ENCODE measurements around the gene KCNA5.

KCNA5 gene

DNA sequence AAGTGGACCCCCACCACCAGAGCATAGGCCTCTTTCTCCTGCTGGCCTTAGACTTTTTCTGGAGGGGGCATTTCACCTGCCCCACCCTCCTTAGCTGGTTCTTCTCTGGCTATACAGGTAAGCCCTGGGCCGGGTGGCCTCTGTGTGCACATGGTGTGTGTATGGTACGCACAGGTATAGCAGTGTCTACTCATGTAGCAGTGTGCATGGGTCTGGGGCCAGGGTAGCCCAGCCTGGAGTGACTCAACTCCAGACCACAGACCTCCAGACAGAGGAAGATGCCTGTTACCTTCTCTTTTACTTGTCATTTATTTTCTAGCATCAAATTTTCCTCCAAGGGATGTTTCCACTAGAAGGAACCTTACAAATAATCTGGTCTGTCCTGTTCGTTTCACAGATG is 6.9 kb downstream of the KCNA5 start:
- Histone ChIP-seq H3K4me2 (ENCODE audit: insufficient read depth, low read length, poor library complexity, severe bottlenecking) (no peak overlapping the region), H3K18ac (ENCODE audit: low read length) (no peak overlapping the region), H2BK15ac (ENCODE audit: low read length) (no peak overlapping the region), H4K8ac (ENCODE audit: low read depth, low read length) (no peak overlapping the region), H2BK120ac (ENCODE audit: low read depth, low read length) (no peak overlapping the region), H3K4me1 (ENCODE audit: control insufficient read depth in 2 of 2, insufficient read depth in 1 of 2, low read depth in 1 of 2, low read length in 2 of 2) (peaks cover 0 to 16% of the 10 kb centered on the region in 2 donors), H3K36me3 (replicated peaks in 1 of 2; ENCODE audit: control insufficient read depth in 2 of 2, insufficient read depth in 2 of 2, low read length in 2 of 2) (no peaks in the 10 kb centered on the region), H3K14ac (ENCODE audit: low read length) (no peak overlapping the region), H3K27me3 (ENCODE audit: control insufficient read depth in 3 of 3, insufficient read depth in 3 of 3, low read depth in 1 of 3, low read length in 3 of 3) (peaks cover 0 to 34% (median 5%) of the 10 kb centered on the region in 3 experiments), H4K91ac (ENCODE audit: low read depth, low read length, poor library complexity) (no peak overlapping the region), H2AFZ (ENCODE audit: low read length) (no peak overlapping the region), H3K23ac (ENCODE audit: low read depth, low read length, poor library complexity) (no peak overlapping the region), H3K4me3 (ENCODE audit: low read length in 2 of 2) (no peak overlapping the region), H2BK5ac (ENCODE audit: low read length) (no peak overlapping the region), H3K27ac (replicated peaks; ENCODE audit: low read length) (no peak overlapping the region), H3K9ac (ENCODE audit: low read depth, low read length, poor library complexity) (no peak overlapping the region), H3K79me1 (ENCODE audit: low read depth, low read length) (no peaks in the 10 kb centered on the region), H2BK12ac (ENCODE audit: low read length) (no peak overlapping the region), H3K4ac (ENCODE audit: low read length) (no peak overlapping the region), H3K9me3 (replicated peaks in 1 of 2; ENCODE audit: control insufficient read depth in 2 of 2, insufficient read depth in 1 of 2, low read depth in 1 of 2, low read length in 2 of 2) (no peaks in the 10 kb centered on the region), H2AK5ac (ENCODE audit: low read depth, low read length) (peak overlapping the region; percentile 20)
- WGBS, 2 donors (ENCODE audit: extremely low coverage in 2 of 2, insufficient read length in 2 of 2, insufficient replicate concordance in 1 of 2) = no CpG with 5 or more reads among the region's 3 CpGs
- no peak for DNase-seq (ENCODE audit: low spot score)

DNA sequence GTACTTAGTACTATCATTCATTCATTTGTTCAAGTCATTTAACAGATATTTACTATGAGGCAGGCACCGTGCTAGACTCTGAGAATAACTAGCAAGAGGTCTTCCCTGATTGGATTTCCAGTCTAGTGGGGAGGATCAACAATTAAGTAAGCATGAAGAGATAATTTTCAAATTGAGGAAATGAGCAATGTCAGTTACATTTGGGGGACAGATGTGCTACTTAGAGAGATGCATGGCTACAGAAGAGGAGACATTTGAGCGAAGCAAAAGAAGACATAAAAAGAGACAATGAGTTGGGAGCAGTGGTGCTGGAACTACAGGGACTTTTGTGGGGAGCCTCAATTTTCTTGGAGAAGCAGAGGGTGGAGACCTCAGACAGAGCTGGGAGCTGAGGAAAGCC is 7.7 kb downstream of the KCNA5 start:
- WGBS, 2 donors (ENCODE audit: extremely low coverage in 2 of 2, insufficient read length in 2 of 2, insufficient replicate concordance in 1 of 2) = no CpG with 5 or more reads among the region's 2 CpGs
- no peak overlapping the region for H4K91ac ChIP-seq (ENCODE audit: low read depth, low read length, poor library complexity)

DNA sequence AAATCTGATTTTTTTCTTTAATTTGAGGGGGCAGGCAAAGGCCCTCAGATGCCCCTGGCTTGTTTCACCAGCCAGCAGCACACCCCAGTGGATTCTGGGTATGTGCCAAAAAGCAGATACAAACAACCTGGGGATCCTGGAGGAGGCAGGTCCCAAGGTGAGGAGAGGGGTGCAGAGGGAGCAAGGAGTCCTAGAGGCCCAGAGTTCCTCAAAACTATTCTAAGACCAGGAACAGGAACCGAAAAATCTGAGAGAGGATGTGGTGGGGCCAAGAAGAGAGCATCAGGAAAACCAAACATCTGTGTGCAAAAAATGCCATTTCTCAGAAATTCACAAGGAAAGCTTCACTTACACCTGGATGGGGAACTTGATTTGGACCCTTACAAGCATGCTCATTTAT is 8.2 kb downstream of the KCNA5 start:
- Histone ChIP-seq H4K91ac (ENCODE audit: low read depth, low read length, poor library complexity) (no peak overlapping the region), H3K36me3 (replicated peaks in 1 of 2; ENCODE audit: control insufficient read depth in 2 of 2, insufficient read depth in 2 of 2, low read length in 2 of 2) (no peaks in the 10 kb centered on the region), H3K9me3 (replicated peaks in 1 of 2; ENCODE audit: control insufficient read depth in 2 of 2, insufficient read depth in 1 of 2, low read depth in 1 of 2, low read length in 2 of 2) (no peaks in the 10 kb centered on the region), H2AK5ac (ENCODE audit: low read depth, low read length) (no peak overlapping the region), H2BK15ac (ENCODE audit: low read length) (no peak overlapping the region), H3K9ac (ENCODE audit: low read depth, low read length, poor library complexity) (no peak overlapping the region), H2BK120ac (ENCODE audit: low read depth, low read length) (no peak overlapping the region), H3K27me3 (ENCODE audit: control insufficient read depth in 3 of 3, insufficient read depth in 3 of 3, low read depth in 1 of 3, low read length in 3 of 3) (peaks cover 0 to 30% (median 0%) of the 10 kb centered on the region in 3 experiments), H2BK5ac (ENCODE audit: low read length) (no peak overlapping the region), H3K79me1 (ENCODE audit: low read depth, low read length) (no peaks in the 10 kb centered on the region), H3K18ac (ENCODE audit: low read length) (no peak overlapping the region), H3K4me1 (ENCODE audit: control insufficient read depth in 2 of 2, insufficient read depth in 1 of 2, low read depth in 1 of 2, low read length in 2 of 2) (peaks cover 0 to 14% of the 10 kb centered on the region in 2 donors), H3K4ac (ENCODE audit: low read length) (no peak overlapping the region), H3K27ac (replicated peaks; ENCODE audit: low read length) (no peak overlapping the region), H3K23ac (ENCODE audit: low read depth, low read length, poor library complexity) (no peak overlapping the region), H3K14ac (ENCODE audit: low read length) (no peak overlapping the region), H2AFZ (ENCODE audit: low read length) (no peak overlapping the region), H3K4me2 (ENCODE audit: insufficient read depth, low read length, poor library complexity, severe bottlenecking) (no peak overlapping the region), H2BK12ac (ENCODE audit: low read length) (no peak overlapping the region), H4K8ac (ENCODE audit: low read depth, low read length) (no peak overlapping the region), H3K4me3 (ENCODE audit: low read length in 2 of 2) (no peak overlapping the region)
- WGBS, 2 donors (ENCODE audit: extremely low coverage in 2 of 2, insufficient read length in 2 of 2, insufficient replicate concordance in 1 of 2) = no CpG with 5 or more reads among the region's 1 CpG
- DNase-seq (ENCODE audit: low spot score) = no peak

More for the DNA sequence above, 7.7 kb downstream of the KCNA5 start:
- Histone ChIP-seq H3K4me3 (ENCODE audit: low read length in 2 of 2) (no peak overlapping the region), H3K9me3 (replicated peaks in 1 of 2; ENCODE audit: control insufficient read depth in 2 of 2, insufficient read depth in 1 of 2, low read depth in 1 of 2, low read length in 2 of 2) (no peaks in the 10 kb centered on the region), H2BK5ac (ENCODE audit: low read length) (no peak overlapping the region), H3K14ac (ENCODE audit: low read length) (no peak overlapping the region), H2AFZ (ENCODE audit: low read length) (no peak overlapping the region), H3K27ac (replicated peaks; ENCODE audit: low read length) (no peak overlapping the region), H3K4ac (ENCODE audit: low read length) (no peak overlapping the region), H2BK15ac (ENCODE audit: low read length) (no peak overlapping the region), H3K27me3 (ENCODE audit: control insufficient read depth in 3 of 3, insufficient read depth in 3 of 3, low read depth in 1 of 3, low read length in 3 of 3) (peaks cover 0 to 34% (median 0%) of the 10 kb centered on the region in 3 experiments), H3K9ac (ENCODE audit: low read depth, low read length, poor library complexity) (no peak overlapping the region), H3K36me3 (replicated peaks in 1 of 2; ENCODE audit: control insufficient read depth in 2 of 2, insufficient read depth in 2 of 2, low read length in 2 of 2) (no peaks in the 10 kb centered on the region), H4K8ac (ENCODE audit: low read depth, low read length) (no peak overlapping the region), H3K79me1 (ENCODE audit: low read depth, low read length) (no peaks in the 10 kb centered on the region), H3K18ac (ENCODE audit: low read length) (no peak overlapping the region), H3K4me1 (ENCODE audit: control insufficient read depth in 2 of 2, insufficient read depth in 1 of 2, low read depth in 1 of 2, low read length in 2 of 2) (peaks cover 0 to 16% of the 10 kb centered on the region in 2 donors), H3K4me2 (ENCODE audit: insufficient read depth, low read length, poor library complexity, severe bottlenecking) (no peak overlapping the region), H3K23ac (ENCODE audit: low read depth, low read length, poor library complexity) (no peak overlapping the region), H2BK120ac (ENCODE audit: low read depth, low read length) (no peak overlapping the region), H2BK12ac (ENCODE audit: low read length) (no peak overlapping the region), H2AK5ac (ENCODE audit: low read depth, low read length) (no peak overlapping the region)
- no peak for DNase-seq (ENCODE audit: low spot score)

DNA sequence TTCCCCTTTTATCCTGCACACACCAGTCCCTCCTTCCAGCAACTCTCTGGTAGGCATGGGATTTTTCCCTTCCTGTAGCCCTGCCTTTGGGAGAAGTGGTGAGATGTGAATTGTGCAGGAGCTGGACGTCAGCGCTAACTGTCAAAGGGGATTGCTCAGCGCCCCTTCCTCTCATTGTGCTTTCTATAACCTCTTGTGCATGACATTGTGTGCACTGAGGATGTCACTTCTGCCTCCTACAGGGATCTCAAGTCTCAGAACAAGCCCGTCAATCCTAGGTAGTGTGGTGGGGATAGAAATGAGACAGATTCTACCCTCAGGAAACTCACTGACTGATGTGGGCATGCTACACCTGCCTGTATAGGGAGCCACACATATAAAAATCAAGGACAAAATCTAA is 8.7 kb downstream of the KCNA5 start:
- no peak overlapping the region for H2BK12ac ChIP-seq (ENCODE audit: low read length)
- no peak overlapping the region for H2BK15ac ChIP-seq (ENCODE audit: low read length)
- H3K4me1 ChIP-seq (ENCODE audit: control insufficient read depth in 2 of 2, insufficient read depth in 1 of 2, low read depth in 1 of 2, low read length in 2 of 2) = peaks cover 0 to 10% of the 10 kb centered on the region in 2 donors
- DNase-seq (ENCODE audit: low spot score) = no peak
- no peak overlapping the region for H2BK5ac ChIP-seq (ENCODE audit: low read length)
- no peak overlapping the region for H3K9ac ChIP-seq (ENCODE audit: low read depth, low read length, poor library complexity)
- H3K23ac ChIP-seq (ENCODE audit: low read depth, low read length, poor library complexity) = no peak overlapping the region
- H2AFZ ChIP-seq (ENCODE audit: low read length) = no peak overlapping the region
- no peak overlapping the region for H3K4ac ChIP-seq (ENCODE audit: low read length)
- H3K14ac ChIP-seq (ENCODE audit: low read length) = no peak overlapping the region
- no peaks in the 10 kb centered on the region for H3K9me3 ChIP-seq (replicated peaks in 1 of 2; ENCODE audit: control insufficient read depth in 2 of 2, insufficient read depth in 1 of 2, low read depth in 1 of 2, low read length in 2 of 2)
- no peaks in the 10 kb centered on the region for H3K79me1 ChIP-seq (ENCODE audit: low read depth, low read length)
- no CpG with 5 or more reads among the region's 4 CpGs for WGBS, 2 donors (ENCODE audit: extremely low coverage in 2 of 2, insufficient read length in 2 of 2, insufficient replicate concordance in 1 of 2)
- no peak overlapping the region for H2AK5ac ChIP-seq (ENCODE audit: low read depth, low read length)
- H3K27me3 ChIP-seq (ENCODE audit: control insufficient read depth in 3 of 3, insufficient read depth in 3 of 3, low read depth in 1 of 3, low read length in 3 of 3) = peaks cover 0 to 26% (median 0%) of the 10 kb centered on the region in 3 experiments
- H3K4me2 ChIP-seq (ENCODE audit: insufficient read depth, low read length, poor library complexity, severe bottlenecking) = no peak overlapping the region
- no peak overlapping the region for H3K27ac ChIP-seq (replicated peaks; ENCODE audit: low read length)
- no peak overlapping the region for H3K4me3 ChIP-seq (ENCODE audit: low read length in 2 of 2)
- H4K91ac ChIP-seq (ENCODE audit: low read depth, low read length, poor library complexity) = no peak overlapping the region
- no peak overlapping the region for H4K8ac ChIP-seq (ENCODE audit: low read depth, low read length)
- H3K18ac ChIP-seq (ENCODE audit: low read length) = peak overlapping the region; percentile 25
- no peak overlapping the region for H2BK120ac ChIP-seq (ENCODE audit: low read depth, low read length)
- H3K36me3 ChIP-seq (replicated peaks in 1 of 2; ENCODE audit: control insufficient read depth in 2 of 2, insufficient read depth in 2 of 2, low read length in 2 of 2) = no peaks in the 10 kb centered on the region
